Left cardiac atrium (tissue), 4 donors: Measurements from ENCODE around the gene ARHGEF10L. TPM values are rescaled to one million over a fixed set of nuclear protein-coding genes. Genes with fewer than 3 reads are reported as not detected.
A peak's percentile ranks its signal among the peaks of the same experiment; 100 is the strongest.
"Not testable (repeated sequence)": the region's sequence is repeated elsewhere in the genome, so short reads cannot be mapped to it uniquely, and the experiment has no call there.

Experiments
- ATAC-seq, 2 donors: fragments of 200-7000 bp; cut with Tn5 transposase; one replicate each; pipeline ENCODE4 v1.9.1; 2020; ENCODE audit warnings: mild to moderate bottlenecking in 2 of 2, moderate library complexity in 2 of 2
- DNase-seq: peaks from one replicate; pipeline ENCODE4 v3.0.0-alpha.2; 2020
- intact Hi-C, 2 donors: fragments of 100-400 bp; cut with DNase I; formaldehyde crosslinking; loops; one replicate each; pipeline versions ENCODE4 v1.14.1 to v1.15.1; 2022 to 2023
- total RNA-seq, 2 donors: library from RNA; stranded (reverse); fragmentation: NEBNext Ultra II Directional; extraction: Animal tissue kit (Norgen Biotek cat#: 25700); gene quantifications; one replicate each; pipeline ENCODE4 v1.2.1, GENCODE V29; 2021
- donor health status: DM: no; HTN: yes; CAD: no.
- donor health status: DM: no; HTN: yes; CAD: no; lungs with severe emphysema.
- donor health status: DM: yes; HTN: yes; CAD: no.
- donor health status: Dilated cardiomyopathy.

Gene ARHGEF10L
- total RNA-seq, 2 donors from 2014 or later: 40.6 to 44.9 TPM

GRCh38 chr1:17729248-17729647 is 189.8 kb downstream of the ARHGEF10L start:
- no peak for DNase-seq
- ATAC-seq: no peak
- intact Hi-C loops: no loop called here

- intact Hi-C loops: no loop called here
- DNase-seq: no peak
- ATAC-seq: no peak
Observed at GRCh38 chr1:17729909-17730308, 190.4 kb downstream of the ARHGEF10L start.

- intact Hi-C loops: no loop called here
- no peak for DNase-seq
Observed at GRCh38 chr1:17731460-17731859, 192.0 kb downstream of the ARHGEF10L start.

GRCh38 chr1:17732475-17732874 is 193.0 kb downstream of the ARHGEF10L start:
- ATAC-seq (no peak), DNase-seq (no peak)
- intact Hi-C loops: no loop called here

More at GRCh38 chr1:17731460-17731859, 192.0 kb downstream of the ARHGEF10L start:
- ATAC-seq: no peak

- no peak for DNase-seq
- intact Hi-C loops: no loop called here
- no peak for ATAC-seq
Observed at GRCh38 chr1:17733661-17734060, 194.2 kb downstream of the ARHGEF10L start.

GRCh38 chr1:17734609-17735008 is 195.1 kb downstream of the ARHGEF10L start:
- DNase-seq (no peak), ATAC-seq (no peak)
- intact Hi-C loops: no loop called here

- intact Hi-C loops: no loop called here
- ATAC-seq (no peak), DNase-seq (no peak)
Observed at GRCh38 chr1:17735348-17735747, 195.8 kb downstream of the ARHGEF10L start.

GRCh38 chr1:17735793-17736192 is 196.3 kb downstream of the ARHGEF10L start:
- no peak for DNase-seq
- no peak for ATAC-seq
- intact Hi-C loops: no loop called here

GRCh38 chr1:17736625-17737024 is 197.1 kb downstream of the ARHGEF10L start:
- intact Hi-C loops: no loop called here
- DNase-seq: no peak
- ATAC-seq: no peak

GRCh38 chr1:17739050-17739449 is 199.6 kb downstream of the ARHGEF10L start:
- intact Hi-C loops: no loop called here
- ATAC-seq (no peak), DNase-seq (no peak)

GRCh38 chr1:17741052-17741451 is 201.6 kb downstream of the ARHGEF10L start:
- ATAC-seq (no peak), DNase-seq (no peak)
- intact Hi-C loops: no loop called here

GRCh38 chr1:17742583-17742982 is 203.1 kb downstream of the ARHGEF10L start:
- DNase-seq (no peak), ATAC-seq (peak; percentile 73 to 85)
- intact Hi-C loops: no loop called here

- intact Hi-C loops: no loop called here
- DNase-seq (no peak), ATAC-seq (peak; percentile 15 to 56)
Observed at GRCh38 chr1:17743008-17743647, 203.6 kb downstream of the ARHGEF10L start.

- ATAC-seq: no peak
- intact Hi-C loops: no loop called here
Observed at GRCh38 chr1:17743925-17744324, 204.4 kb downstream of the ARHGEF10L start.

GRCh38 chr1:17744666-17745478 is 205.4 kb downstream of the ARHGEF10L start:
- intact Hi-C loops: no loop called here
- DNase-seq: no peak
- ATAC-seq: no peak

More at GRCh38 chr1:17743925-17744324, 204.4 kb downstream of the ARHGEF10L start:
- DNase-seq: no peak

GRCh38 chr1:17745479-17745955 is 206.0 kb downstream of the ARHGEF10L start:
- DNase-seq (no peak), ATAC-seq (no peak)
- intact Hi-C loops: no loop called here

GRCh38 chr1:17746281-17746680 is 206.8 kb downstream of the ARHGEF10L start:
- intact Hi-C loops, DNase-seq, ATAC-seq: not testable (repeated sequence)

- no peak for DNase-seq
- intact Hi-C loops: no loop called here
- ATAC-seq: no peak
Observed at GRCh38 chr1:17746920-17747319, 207.4 kb downstream of the ARHGEF10L start.
